LHCN-M2 (cell line): Measurements from ENCODE around the gene KRT13. TPM values are rescaled to one million over a fixed set of nuclear protein-coding genes. Genes with fewer than 3 reads are reported as not detected.

Experiments used
- DNase-seq: peaks from one replicate; pipeline ENCODE4 v3.0.0-alpha.2; 2012; ENCODE audit warnings: low read depth
- total RNA-seq: library from RNA; depleted of rRNA; stranded (reverse); fragments of >200 nt; gene quantifications from 2 replicates; pipeline ENCODE4 v1.2.3, GENCODE V29; 2014

The KRT13 gene
- total RNA-seq, 1 experiment from 2014 or later: not detected

GRCh38 chr17:41537990-41538389 is 32.6 kb upstream of the KRT13 start:
- no peak for DNase-seq

DNA sequence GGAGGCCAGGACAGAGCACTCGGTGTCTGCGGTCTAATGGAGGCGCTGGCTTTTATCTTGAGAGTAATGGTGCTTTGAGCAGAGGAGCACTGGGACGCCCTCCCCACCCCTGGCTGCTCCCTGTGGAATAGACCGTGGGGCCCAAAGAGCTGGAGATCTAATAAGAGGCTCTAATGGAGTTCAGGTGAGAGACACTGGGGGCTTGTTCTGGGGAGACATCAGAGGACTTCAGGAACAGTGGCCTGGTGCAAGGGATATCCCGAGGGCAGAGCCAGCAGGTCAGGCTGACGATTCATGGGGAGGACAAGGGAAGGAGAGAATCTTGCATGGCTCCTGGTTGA is 32.2 kb upstream of the KRT13 start:
- DNase-seq: no peak

- DNase-seq: no peak
Measured at GRCh38 chr17:41536741-41537613, 31.6 kb upstream of the KRT13 start.

- DNase-seq: no peak
Measured at GRCh38 chr17:41535764-41536481, 30.5 kb upstream of the KRT13 start.

GRCh38 chr17:41534899-41535546 is 29.6 kb upstream of the KRT13 start:
- no peak for DNase-seq

GRCh38 chr17:41533613-41534012 is 28.2 kb upstream of the KRT13 start:
- DNase-seq: no peak

- no peak for DNase-seq
Measured at GRCh38 chr17:41532947-41533570, 27.6 kb upstream of the KRT13 start.

- DNase-seq: no peak
Measured at GRCh38 chr17:41531993-41532392, 26.6 kb upstream of the KRT13 start.

- peak; percentile 53 for DNase-seq
Measured at GRCh38 chr17:41530062-41531048, 24.9 kb upstream of the KRT13 start.

GRCh38 chr17:41529491-41529915 is 24.1 kb upstream of the KRT13 start:
- DNase-seq: no peak

DNA sequence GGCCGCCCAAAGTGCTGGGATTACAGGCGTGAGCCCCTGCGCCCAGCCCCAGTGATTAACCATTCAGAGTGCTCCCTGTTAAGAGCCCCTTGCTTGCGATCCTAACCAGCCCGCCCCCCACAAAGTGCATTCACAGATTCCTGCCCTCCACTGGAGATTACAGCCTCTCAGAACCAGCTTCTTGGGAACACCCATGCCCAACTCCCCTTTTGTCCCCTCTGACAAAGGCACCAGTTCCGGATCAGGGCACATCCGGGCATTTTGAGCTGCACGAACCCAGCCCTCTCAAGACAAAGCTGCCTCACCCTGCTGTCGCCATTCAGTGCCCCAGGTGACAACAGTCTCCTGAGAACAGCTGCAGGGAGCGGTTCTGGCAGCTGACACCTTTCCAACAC is 23.5 kb upstream of the KRT13 start:
- no peak for DNase-seq

DNA sequence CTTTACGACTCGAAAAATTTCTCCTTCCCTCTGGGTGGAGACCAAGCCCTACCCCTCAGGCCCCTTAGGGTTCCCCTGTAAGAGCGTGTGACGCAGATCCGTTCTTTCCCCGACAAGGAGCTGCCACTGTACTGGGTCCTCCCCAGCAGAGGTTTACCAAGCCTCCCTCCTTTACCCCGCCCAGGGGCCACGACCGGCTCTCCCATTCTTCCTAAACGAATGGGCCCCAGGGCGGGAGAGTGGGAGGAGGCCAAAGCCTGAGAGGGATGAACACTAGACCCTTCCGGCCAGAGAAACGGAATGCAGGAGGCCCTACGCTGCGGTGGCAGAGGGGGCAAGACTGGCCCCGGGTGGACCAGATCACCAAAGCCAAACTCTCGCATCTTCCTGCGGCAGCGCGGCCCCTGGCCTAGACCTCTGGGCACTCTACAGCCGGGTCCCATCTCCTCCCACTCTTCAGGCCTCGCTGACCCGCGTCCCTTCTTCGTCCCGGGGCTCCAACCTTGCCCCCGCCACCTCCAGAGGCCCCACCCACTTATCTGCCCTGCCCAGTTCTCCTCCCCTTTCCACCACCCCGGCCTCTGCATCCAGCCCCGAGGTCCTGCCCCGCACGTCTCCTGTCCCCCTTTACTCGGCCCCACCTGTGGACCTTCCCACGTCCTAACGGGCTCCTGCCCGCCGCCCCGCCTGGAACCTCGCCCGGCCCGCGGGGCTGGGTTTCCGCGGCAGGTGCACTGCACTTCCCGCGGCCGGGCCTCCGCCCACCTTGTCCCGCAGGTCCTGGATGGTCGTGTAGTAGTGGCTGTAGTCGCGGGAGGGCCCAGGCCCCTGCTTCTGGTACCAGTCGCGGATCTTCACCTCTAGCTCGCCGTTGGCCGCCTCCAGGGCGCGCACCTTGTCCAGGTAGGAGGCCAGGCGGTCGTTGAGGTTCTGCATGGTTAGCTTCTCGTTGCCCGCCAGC is 21.9 kb upstream of the KRT13 start:
- DNase-seq: no peak

GRCh38 chr17:41524261-41524660 is 18.8 kb upstream of the KRT13 start:
- DNase-seq: no peak

GRCh38 chr17:41523787-41524186 is 18.4 kb upstream of the KRT13 start:
- DNase-seq: no peak

DNA sequence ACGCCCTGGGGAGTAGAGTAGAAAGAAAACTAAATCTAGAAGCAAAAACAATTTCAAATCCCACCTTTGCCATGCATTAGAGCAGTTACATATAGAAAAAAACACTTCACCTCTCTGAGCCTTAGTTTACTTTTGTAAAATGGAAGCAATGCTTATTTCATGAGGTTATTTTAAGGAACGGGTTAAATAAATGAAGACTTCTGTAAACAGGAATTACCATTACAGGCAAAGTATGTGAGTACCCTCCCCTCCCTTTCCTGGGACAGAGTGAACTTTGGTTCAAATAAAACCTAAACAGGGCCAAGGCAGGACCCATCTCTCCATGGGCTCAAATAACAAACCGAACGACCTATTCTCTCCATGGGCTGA is 17.8 kb upstream of the KRT13 start:
- DNase-seq: no peak

DNA sequence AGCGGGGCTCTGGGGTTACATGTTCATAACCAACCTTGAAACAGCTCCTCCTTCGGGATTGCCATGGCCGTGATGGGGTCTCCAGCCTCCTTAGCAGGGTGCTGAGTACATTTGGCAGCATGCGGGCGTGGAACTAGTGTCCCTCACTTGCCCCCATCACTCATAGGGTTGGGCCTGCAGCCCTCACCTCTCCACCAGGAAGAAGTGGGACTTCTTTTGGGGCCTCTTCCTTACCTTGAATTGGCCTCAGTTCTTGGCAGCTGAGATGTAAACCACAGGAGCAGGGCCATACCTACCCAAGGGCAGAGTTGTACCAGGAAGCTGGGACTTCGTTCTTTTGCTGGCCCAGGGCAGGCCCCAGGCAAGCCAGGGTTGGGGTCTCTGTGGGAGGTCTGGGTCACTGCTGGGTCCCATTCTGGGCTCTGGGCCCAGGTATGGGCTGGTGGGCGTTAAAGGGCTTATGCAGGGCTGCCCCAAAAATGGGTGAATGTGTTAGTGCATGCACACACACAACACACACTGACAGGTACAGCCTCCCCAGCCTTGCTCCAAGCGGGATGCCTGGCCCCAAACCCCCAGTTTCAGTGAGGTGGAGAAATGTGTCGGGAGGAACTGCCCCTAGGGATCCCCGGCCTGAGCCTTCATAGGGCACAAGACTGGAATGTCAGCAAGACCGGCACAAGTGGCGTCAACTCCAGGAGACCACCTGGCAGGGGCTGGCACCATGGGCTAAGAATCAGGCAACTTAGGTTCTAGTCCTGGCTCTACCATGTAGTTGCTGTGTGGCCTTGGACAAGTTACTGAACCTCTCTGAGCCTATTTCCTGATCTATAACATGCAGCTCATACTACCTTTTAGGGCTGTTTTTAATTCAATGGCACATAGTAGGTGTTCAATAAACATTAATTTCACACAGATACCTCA is 17.2 kb upstream of the KRT13 start:
- DNase-seq: no peak

DNA sequence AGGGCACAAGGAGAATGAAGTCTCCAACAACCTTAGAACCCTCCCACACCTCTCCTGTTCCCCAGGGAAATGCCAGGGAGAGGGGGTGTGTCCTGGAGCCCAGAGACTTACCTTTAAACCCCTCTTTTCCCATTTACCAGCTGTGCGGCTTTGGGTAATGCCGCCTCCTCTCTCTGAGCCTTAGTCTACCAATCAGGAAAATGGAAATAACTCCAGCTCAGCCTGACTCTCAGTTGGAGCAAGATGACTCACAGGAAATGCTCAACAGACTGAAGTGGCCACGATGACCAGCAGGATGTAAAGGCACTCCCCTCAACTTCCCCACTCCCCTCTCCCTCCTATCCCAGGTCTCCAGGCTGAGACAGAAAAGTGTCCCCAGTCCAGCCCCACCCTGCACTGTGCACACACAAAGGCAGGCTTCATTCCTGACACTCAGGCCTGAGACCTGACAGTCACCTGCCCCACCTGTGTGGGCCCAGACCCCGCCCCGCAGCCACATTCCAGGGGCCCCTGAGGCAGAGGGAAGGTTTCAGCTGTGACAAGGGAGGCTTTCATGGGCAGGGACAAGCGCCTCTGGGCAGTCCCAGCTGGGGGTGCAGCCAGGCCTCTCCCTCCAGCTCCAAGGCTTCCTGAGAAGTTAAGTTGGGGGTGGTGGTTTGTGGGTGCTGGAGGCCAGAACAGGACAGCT is 16.3 kb upstream of the KRT13 start:
- peak; percentile 70 for DNase-seq
